Femur (tissue), 1 donor: ENCODE results near the gene IL11.
"Not testable (repeated sequence)": the region's sequence is repeated elsewhere in the genome, so short reads cannot be mapped to it uniquely, and the experiment has no call there.

Experiments used
- DNase-seq: peaks from one replicate; pipeline ENCODE4 v3.0.0-alpha.2; 2017

IL11 gene

GRCh38 chr19:55370305-55370988 lies at the start of gene IL11:
Gene IL11, minus strand, starts transcription at chr19:55370463. Its CDS starts 153 bp downstream, at chr19:55370310.
- no peak for DNase-seq

- DNase-seq = no peak
These were observed 49.5 kb upstream of the IL11 start for GRCh38 chr19:55419624-55420236.

- DNase-seq = no peak
These were observed 48.8 kb upstream of the IL11 start for GRCh38 chr19:55419103-55419502.

- peak; percentile 77 for DNase-seq
These were observed 47.9 kb upstream of the IL11 start for GRCh38 chr19:55418185-55418584.

- DNase-seq = no peak
These were observed 39.9 kb upstream of the IL11 start for GRCh38 chr19:55410168-55410567.

GRCh38 chr19:55409179-55409578 lies 38.9 kb upstream of the IL11 start:
- DNase-seq = not testable (repeated sequence)

GRCh38 chr19:55408533-55408872 lies 38.2 kb upstream of the IL11 start:
- no peak for DNase-seq

GRCh38 chr19:55407800-55408532 lies 37.7 kb upstream of the IL11 start:
- DNase-seq = peak; percentile 99

- not testable (repeated sequence) for DNase-seq
These were observed 37.2 kb upstream of the IL11 start, which contains the start of gene UBE2S for GRCh38 chr19:55407550-55407799. Gene UBE2S, minus strand, starts transcription at chr19:55407788. Its CDS starts 199 bp downstream, at chr19:55407589.

GRCh38 chr19:55406826-55407549 lies 36.7 kb upstream of the IL11 start:
- peak; percentile 49 for DNase-seq

- DNase-seq = peak; percentile 27
These were observed 36.0 kb upstream of the IL11 start for GRCh38 chr19:55406091-55406825.

GRCh38 chr19:55405638-55406037 lies 35.4 kb upstream of the IL11 start:
- DNase-seq = peak; percentile 18

GRCh38 chr19:55402509-55402908 lies 32.2 kb upstream of the IL11 start:
- DNase-seq = no peak

GRCh38 chr19:55401390-55401789 lies 31.1 kb upstream of the IL11 start:
- not testable (repeated sequence) for DNase-seq

- no peak for DNase-seq
These were observed 30.2 kb upstream of the IL11 start for GRCh38 chr19:55400281-55401087.

- DNase-seq = no peak
These were observed 28.1 kb upstream of the IL11 start for GRCh38 chr19:55398200-55398925.

GRCh38 chr19:55392820-55393761 lies 22.8 kb upstream of the IL11 start:
- no peak for DNase-seq

GRCh38 chr19:55391702-55392615 lies 21.7 kb upstream of the IL11 start:
- DNase-seq = no peak

GRCh38 chr19:55391191-55391670 lies 21.0 kb upstream of the IL11 start:
- DNase-seq = peak; percentile 33
